GM12878 (cell line): ENCODE results near the gene SPDYC. TPM values are rescaled to one million over a fixed set of nuclear protein-coding genes. Genes with fewer than 3 reads are reported as not detected.

Experiments used
- ATAC-seq: fragments of 200-7000 bp; cut with Tn5 transposase; 3 replicates; pipeline ENCODE4 v1.9.1; 2020; ENCODE audit warnings: mild to moderate bottlenecking, moderate library complexity
- BruUV-seq: library from RNA; stranded (reverse); fragments of 400-500 nt; replicated peaks from 2 replicates; lab custom pipeline; 2021; lab: Mats Ljungman, UMichigan
- CTCF ChIA-PET: fragments of 300-600 bp; sonication (Branson Sonifier 250); formaldehyde crosslinking; extraction: SDS; loops from one replicate; lab custom pipeline; 2021; ENCODE audit warnings: inconsistent platforms; lab: Yijun Ruan, JAX
- POLR2A ChIA-PET: fragments of 350-600 bp; formaldehyde crosslinking; extraction: SDS; loops from one replicate; lab custom pipeline; 2021; ENCODE audit warnings: inconsistent platforms; lab: Charles Lee
- RAD21 ChIA-PET: fragments of 300-600 bp; sonication (Branson Sonifier 250); formaldehyde crosslinking; loops from one replicate; lab custom pipeline; 2023; ENCODE audit warnings: antibody characterized with exemption; ENCODE audit not compliant: unreplicated experiment; lab: Charles Lee
- SMC1A ChIA-PET: fragments of 300-600 bp; sonication (Branson Sonifier 250); formaldehyde crosslinking; loops from one replicate; lab custom pipeline; 2023; ENCODE audit not compliant: unreplicated experiment, uncharacterized antibody; lab: Charles Lee
- DNase-seq: peaks from one replicate; pipeline ENCODE4 v3.0.0-alpha.2; 2011; ENCODE audit warnings: low read depth, low spot score
- FAIRE-seq: peaks from 3 replicates; lab custom pipeline; 2011; peaks lifted over from hg19 to GRCh38; lab: Jason Lieb, UNC
- H2AFZ ChIP-seq: 2 replicates; pipeline ENCODE4 v1.6.0; 2011; ENCODE audit warnings: low read depth, low read length, control low read depth; ENCODE audit not compliant: control insufficient read depth
- H3K27ac ChIP-seq: 2 replicates; pipeline ENCODE4 v1.5.1; 2011; ENCODE audit warnings: control low read depth; ENCODE audit not compliant: control insufficient read depth, insufficient read depth
- H3K27me3 ChIP-seq, 2 experiments: replicated peaks in 1 of 2; 2 replicates each; pipeline versions ENCODE4 v1.6.0 to v1.6.1; 2011; ENCODE audit warnings: low read length in 1 of 2; ENCODE audit not compliant: control insufficient read depth in 2 of 2, insufficient read depth in 2 of 2
- H3K36me3 ChIP-seq, 2 experiments: 2 replicates each; pipeline ENCODE4 v1.5.1; 2011; ENCODE audit warnings: low read length in 1 of 2; ENCODE audit not compliant: control insufficient read depth in 2 of 2, insufficient read depth in 2 of 2
- H3K4me1 ChIP-seq: 2 replicates; pipeline ENCODE4 v1.6.1; 2011; ENCODE audit warnings: mild to moderate bottlenecking, low read length, moderate library complexity, mixed read lengths; ENCODE audit not compliant: control insufficient read depth, insufficient read depth
- H3K4me2 ChIP-seq: 2 replicates; pipeline ENCODE4 v1.6.0; 2011; ENCODE audit warnings: control low read depth; ENCODE audit not compliant: control insufficient read depth, insufficient read depth
- H3K4me3 ChIP-seq: fragments of 200-600 bp; sonication (generic); 2 replicates; pipeline ENCODE4 v1.5.1; 2016
- H3K79me2 ChIP-seq: 2 replicates; pipeline ENCODE4 v1.6.0; 2011; ENCODE audit warnings: low read length; ENCODE audit not compliant: control insufficient read depth, insufficient read depth
- H3K9ac ChIP-seq: 2 replicates; pipeline ENCODE4 v1.8.0; 2011; ENCODE audit warnings: low read length, control low read depth, mixed read lengths; ENCODE audit not compliant: control insufficient read depth, insufficient read depth
- H3K9me3 ChIP-seq: replicated peaks from 3 replicates; pipeline ENCODE4 v1.5.1; 2011; ENCODE audit warnings: mild to moderate bottlenecking, low read length; ENCODE audit not compliant: control insufficient read depth, insufficient read depth
- H4K20me1 ChIP-seq: 2 replicates; pipeline ENCODE4 v1.6.0; 2011; ENCODE audit not compliant: control insufficient read depth, insufficient read depth
- GABPA ChIP-seq: IDR thresholded peaks from 2 replicates; pipeline ENCODE4 v1.6.1; 2014; ENCODE audit warnings: antibody characterized with exemption, low read depth, mild to moderate bottlenecking, inconsistent platforms
- IKZF1 ChIP-seq: fragments of 450-650 bp; conservative IDR thresholded peaks from 2 replicates; pipeline ENCODE4 v1.6.1; 2017; ENCODE audit warnings: antibody characterized with exemption, mild to moderate bottlenecking
- IRF4 ChIP-seq: IDR thresholded peaks from 2 replicates; pipeline ENCODE4 v1.6.1; 2011; ENCODE audit warnings: low read depth, low read length
- MYB ChIP-seq: fragments of 150-350 bp; IDR thresholded peaks from 2 replicates; pipeline ENCODE4 v1.6.1; 2014; ENCODE audit warnings: mild to moderate bottlenecking, low read depth, low read length, borderline replicate concordance
- NR2F1 ChIP-seq: fragments of 450-650 bp; conservative IDR thresholded peaks from 2 replicates; pipeline ENCODE4 v1.6.1; 2017; ENCODE audit warnings: mild to moderate bottlenecking
- RB1 ChIP-seq: fragments of 450-650 bp; formaldehyde crosslinking; IDR thresholded peaks from 2 replicates; pipeline ENCODE4 v1.6.1; 2017; ENCODE audit warnings: mild to moderate bottlenecking, borderline replicate concordance
- SIN3A ChIP-seq: IDR thresholded peaks from 2 replicates; pipeline ENCODE4 v1.6.1; 2012; ENCODE audit warnings: low read depth, low read length, improper control_type of control experiment
- SPI1 ChIP-seq: IDR thresholded peaks from 2 replicates; pipeline ENCODE4 v1.6.1; 2011; ENCODE audit warnings: low read depth, mild to moderate bottlenecking, low read length, moderate library complexity, borderline replicate concordance; ENCODE audit not compliant: insufficient read depth
- SREBF2 ChIP-seq: IDR thresholded peaks from 2 replicates; pipeline ENCODE4 v1.6.1; 2012; ENCODE audit warnings: mild to moderate bottlenecking, low read length
- USF2 ChIP-seq: IDR thresholded peaks from 2 replicates; pipeline ENCODE4 v1.6.1; 2011; ENCODE audit warnings: low read depth, low read length, improper control_type of control experiment, borderline replicate concordance
- YY1 ChIP-seq: IDR thresholded peaks from 2 replicates; pipeline ENCODE4 v1.6.1; 2011; ENCODE audit warnings: low read depth, mild to moderate bottlenecking, low read length
- ZNF217 ChIP-seq: fragments of 450-650 bp; IDR thresholded peaks from 2 replicates; pipeline ENCODE4 v1.6.1; 2017; ENCODE audit warnings: antibody characterized with exemption, mild to moderate bottlenecking
- WGBS: methylation state at CpG from one replicate; pipeline ENCODE4 v1.1.6; 2016; ENCODE audit warnings: low lambda C conversion rate; ENCODE audit not compliant: insufficient replicate concordance, insufficient coverage; ENCODE audit errors: missing lambda C conversion rate; 5-methylcytosine and 5-hydroxymethylcytosine counted together
- in situ Hi-C: fragments of 300-500 bp; cut with MboI; formaldehyde crosslinking; loops from 9 replicates; pipeline ENCODE4 v1.14.3; 2018; ENCODE audit warnings: mixed read lengths
- intact Hi-C: fragments of 100-400 bp; cut with micrococcal nuclease; formaldehyde crosslinking; loops from one replicate; pipeline ENCODE4 v1.14.2; 2022; ENCODE audit not compliant: unreplicated experiment
- polyA plus RNA-seq, 11 experiments: library from polyadenylated mRNA; depleted of rRNA in 4 of 11; unstranded in 6 of 11; stranded (reverse) in 5 of 11; fragments of >200 nt; fragmentation: Nextera tagmentation in 4 of 11; fragmentation: Illumina TruSeq in 1 of 11; extraction: Ambion mirVana in 4 of 11; extraction: Trizol in 1 of 11; gene quantifications; 1 replicate in 1 of 11; 2 replicates in 10 of 11; pipeline versions ENCODE4 v1.2.1 to v1.2.3, GENCODE V29; 2011 to 2016; ENCODE audit warnings: inconsistent platforms in 2 of 11, missing spikeins in 2 of 11, low read depth in 1 of 11
- total RNA-seq, 4 experiments: library from RNA; depleted of rRNA in 3 of 4; stranded (reverse); fragments of >200 nt in 3 of 4; fragmentation: Illumina TruSeq in 1 of 4; extraction: Trizol in 1 of 4; gene quantifications; 2 replicates each; pipeline versions ENCODE4 v1.2.1 to v1.2.3, GENCODE V29; 2013 to 2021
- TF ChIP-seq, protein P1 (sequence below): IDR thresholded peaks from 2 replicates; pipeline ENCODE4 v1.6.1; 2012; ENCODE audit warnings: improper control_type of control experiment, low read depth, low read length; ENCODE audit not compliant: insufficient replicate concordance

Gene SPDYC
- total and polyA plus RNA-seq, 10 of the 15 experiments (the other 5 are each of a cell fraction or from before 2014, with no cell fraction given), result not detected

DNA sequence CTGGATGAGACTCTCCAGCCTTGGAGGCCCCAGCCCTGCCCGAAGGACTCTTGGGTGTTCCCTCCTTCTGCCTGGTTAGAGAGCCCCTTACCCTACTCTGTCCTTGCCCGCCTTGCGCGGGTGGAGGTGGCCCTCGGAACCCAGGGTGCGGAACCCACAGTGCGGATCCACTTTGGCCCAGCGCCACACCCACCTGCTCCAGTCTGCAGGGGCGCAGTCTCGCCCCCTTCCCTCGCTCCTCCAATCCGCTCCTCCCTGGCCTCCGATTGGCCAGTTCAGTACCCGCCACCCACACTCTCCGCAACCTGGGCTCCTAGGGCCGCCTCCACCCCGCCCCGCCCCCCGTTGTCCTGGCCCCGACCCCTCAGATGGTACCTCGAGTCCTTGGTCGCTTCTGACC is 14.1 kb downstream of the SPDYC start:
- H3K27me3 ChIP-seq, result no peaks in the 10 kb centered on the region
- SMC1A ChIA-PET, result no interaction called here
- H2AFZ ChIP-seq, result no peak overlapping the region
- in situ Hi-C loops, result no loop called here
- H3K4me1 ChIP-seq, result peaks cover 6% of the 10 kb centered on the region; the same call in 1 of the 2 replicates
- H3K9ac ChIP-seq, result no peak overlapping the region
- RAD21 ChIA-PET, result no interaction called here
- ATAC-seq, result no peak
- no peak overlapping the region for H3K4me2 ChIP-seq
- no peaks in the 10 kb centered on the region for H4K20me1 ChIP-seq
- 98% methylated on average over 19 of the region's 22 CpGs for WGBS
- no peak for DNase-seq
- peaks cover 6 to 7% of the 10 kb centered on the region in 2 experiments; a peak in 3 of 4 replicates for H3K36me3 ChIP-seq
- no peak for TF ChIP-seq USF2
- TF ChIP-seq NR2F1, result no peak
- no peak for TF ChIP-seq YY1
- no peak for TF ChIP-seq IKZF1
- TF ChIP-seq, all 136 proteins: peak for 0
- H3K4me3 ChIP-seq, result no peak overlapping the region
- no TSS peak for BruUV-seq
- H3K9me3 ChIP-seq, result no peaks in the 10 kb centered on the region
- no peak overlapping the region for H3K27ac ChIP-seq
- peaks cover 26% of the 10 kb centered on the region for H3K79me2 ChIP-seq
- FAIRE-seq, result no peak
- CTCF ChIA-PET, result no interaction called here
- POLR2A ChIA-PET, result no interaction called here
- intact Hi-C loops, result loop anchor here (5.0 kb wide), 3 partner anchors 52 to 172 kb away; partner anchors contain the start of genes ARL2, SYVN1 and TM7SF2

DNA sequence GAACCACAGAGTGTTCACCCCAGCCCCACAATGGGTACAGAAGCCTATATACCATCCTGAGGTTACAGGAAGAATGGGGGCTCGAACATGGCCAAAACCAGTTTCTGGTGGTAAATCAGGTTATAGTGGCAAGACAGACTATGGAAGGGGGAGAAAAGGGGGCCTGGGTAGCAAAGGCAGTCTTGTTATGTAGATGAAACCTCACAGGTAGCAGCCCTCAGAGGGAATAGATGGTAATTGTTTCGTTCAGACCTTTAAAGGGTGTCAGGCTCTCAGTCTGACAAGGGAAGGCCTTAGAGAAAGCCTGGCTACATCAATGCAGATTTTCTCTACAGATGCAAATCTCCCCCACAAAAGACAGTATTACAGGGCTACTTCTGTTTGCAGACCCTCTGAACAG is 15.1 kb downstream of the SPDYC start:
- no peak for DNase-seq
- Histone ChIP-seq H3K36me3 (peaks cover 6 to 12% of the 10 kb centered on the region in 2 experiments; a peak in 3 of 4 replicates), H3K4me2 (no peak overlapping the region), H3K9me3 (no peaks in the 10 kb centered on the region), H4K20me1 (no peaks in the 10 kb centered on the region), H3K9ac (no peak overlapping the region), H3K79me2 (peaks cover 26% of the 10 kb centered on the region), H3K27me3 (no peaks in the 10 kb centered on the region), H3K4me1 (peaks cover 6% of the 10 kb centered on the region; the same call in 1 of the 2 replicates), H3K4me3 (no peak overlapping the region), H2AFZ (no peak overlapping the region), H3K27ac (no peak overlapping the region)
- no peak for ATAC-seq
- in situ Hi-C loops (no loop called here), intact Hi-C loops (no loop called here)
- ChIA-PET SMC1A (no interaction called here), POLR2A (no interaction called here), RAD21 (no interaction called here), CTCF (interaction anchor here (1.6 kb wide), 1 partner anchor 12 kb away, joined by 4 read pairs; no protein-coding TSS in a partner anchor)
- WGBS, result 92% methylated on average over 2 of the region's 2 CpGs
- BruUV-seq, result TSS peak; percentile 45
- FAIRE-seq, result no peak
- TF ChIP-seq MYB, result no peak
- TF ChIP-seq GABPA, result no peak
- TF ChIP-seq, protein P1, sequence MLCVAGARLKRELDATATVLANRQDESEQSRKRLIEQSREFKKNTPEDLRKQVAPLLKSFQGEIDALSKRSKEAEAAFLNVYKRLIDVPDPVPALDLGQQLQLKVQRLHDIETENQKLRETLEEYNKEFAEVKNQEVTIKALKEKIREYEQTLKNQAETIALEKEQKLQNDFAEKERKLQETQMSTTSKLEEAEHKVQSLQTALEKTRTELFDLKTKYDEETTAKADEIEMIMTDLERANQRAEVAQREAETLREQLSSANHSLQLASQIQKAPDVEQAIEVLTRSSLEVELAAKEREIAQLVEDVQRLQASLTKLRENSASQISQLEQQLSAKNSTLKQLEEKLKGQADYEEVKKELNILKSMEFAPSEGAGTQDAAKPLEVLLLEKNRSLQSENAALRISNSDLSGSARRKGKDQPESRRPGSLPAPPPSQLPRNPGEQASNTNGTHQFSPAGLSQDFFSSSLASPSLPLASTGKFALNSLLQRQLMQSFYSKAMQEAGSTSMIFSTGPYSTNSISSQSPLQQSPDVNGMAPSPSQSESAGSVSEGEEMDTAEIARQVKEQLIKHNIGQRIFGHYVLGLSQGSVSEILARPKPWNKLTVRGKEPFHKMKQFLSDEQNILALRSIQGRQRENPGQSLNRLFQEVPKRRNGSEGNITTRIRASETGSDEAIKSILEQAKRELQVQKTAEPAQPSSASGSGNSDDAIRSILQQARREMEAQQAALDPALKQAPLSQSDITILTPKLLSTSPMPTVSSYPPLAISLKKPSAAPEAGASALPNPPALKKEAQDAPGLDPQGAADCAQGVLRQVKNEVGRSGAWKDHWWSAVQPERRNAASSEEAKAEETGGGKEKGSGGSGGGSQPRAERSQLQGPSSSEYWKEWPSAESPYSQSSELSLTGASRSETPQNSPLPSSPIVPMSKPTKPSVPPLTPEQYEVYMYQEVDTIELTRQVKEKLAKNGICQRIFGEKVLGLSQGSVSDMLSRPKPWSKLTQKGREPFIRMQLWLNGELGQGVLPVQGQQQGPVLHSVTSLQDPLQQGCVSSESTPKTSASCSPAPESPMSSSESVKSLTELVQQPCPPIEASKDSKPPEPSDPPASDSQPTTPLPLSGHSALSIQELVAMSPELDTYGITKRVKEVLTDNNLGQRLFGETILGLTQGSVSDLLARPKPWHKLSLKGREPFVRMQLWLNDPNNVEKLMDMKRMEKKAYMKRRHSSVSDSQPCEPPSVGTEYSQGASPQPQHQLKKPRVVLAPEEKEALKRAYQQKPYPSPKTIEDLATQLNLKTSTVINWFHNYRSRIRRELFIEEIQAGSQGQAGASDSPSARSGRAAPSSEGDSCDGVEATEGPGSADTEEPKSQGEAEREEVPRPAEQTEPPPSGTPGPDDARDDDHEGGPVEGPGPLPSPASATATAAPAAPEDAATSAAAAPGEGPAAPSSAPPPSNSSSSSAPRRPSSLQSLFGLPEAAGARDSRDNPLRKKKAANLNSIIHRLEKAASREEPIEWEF, result no peak
- TF ChIP-seq RB1, result no peak
- no peak for TF ChIP-seq SREBF2
- no peak for TF ChIP-seq SPI1
- TF ChIP-seq IRF4, result no peak
- TF ChIP-seq ZNF217, result no peak
- TF ChIP-seq SIN3A, result no peak
